NCI-H1694 (cell line): ENCODE measurements around the gene NGFR.
"Not testable (repeated sequence)": the region's sequence is repeated elsewhere in the genome, so short reads cannot be mapped to it uniquely, and the experiment has no call there.

Source experiments
- DNase-seq: peaks from one replicate; lab custom pipeline; 2025; lab: John Stamatoyannopoulos, UW

NGFR gene

GRCh38 chr17:49545806-49546545 lies 50.9 kb downstream of the NGFR start:
- DNase-seq = no peak

DNA sequence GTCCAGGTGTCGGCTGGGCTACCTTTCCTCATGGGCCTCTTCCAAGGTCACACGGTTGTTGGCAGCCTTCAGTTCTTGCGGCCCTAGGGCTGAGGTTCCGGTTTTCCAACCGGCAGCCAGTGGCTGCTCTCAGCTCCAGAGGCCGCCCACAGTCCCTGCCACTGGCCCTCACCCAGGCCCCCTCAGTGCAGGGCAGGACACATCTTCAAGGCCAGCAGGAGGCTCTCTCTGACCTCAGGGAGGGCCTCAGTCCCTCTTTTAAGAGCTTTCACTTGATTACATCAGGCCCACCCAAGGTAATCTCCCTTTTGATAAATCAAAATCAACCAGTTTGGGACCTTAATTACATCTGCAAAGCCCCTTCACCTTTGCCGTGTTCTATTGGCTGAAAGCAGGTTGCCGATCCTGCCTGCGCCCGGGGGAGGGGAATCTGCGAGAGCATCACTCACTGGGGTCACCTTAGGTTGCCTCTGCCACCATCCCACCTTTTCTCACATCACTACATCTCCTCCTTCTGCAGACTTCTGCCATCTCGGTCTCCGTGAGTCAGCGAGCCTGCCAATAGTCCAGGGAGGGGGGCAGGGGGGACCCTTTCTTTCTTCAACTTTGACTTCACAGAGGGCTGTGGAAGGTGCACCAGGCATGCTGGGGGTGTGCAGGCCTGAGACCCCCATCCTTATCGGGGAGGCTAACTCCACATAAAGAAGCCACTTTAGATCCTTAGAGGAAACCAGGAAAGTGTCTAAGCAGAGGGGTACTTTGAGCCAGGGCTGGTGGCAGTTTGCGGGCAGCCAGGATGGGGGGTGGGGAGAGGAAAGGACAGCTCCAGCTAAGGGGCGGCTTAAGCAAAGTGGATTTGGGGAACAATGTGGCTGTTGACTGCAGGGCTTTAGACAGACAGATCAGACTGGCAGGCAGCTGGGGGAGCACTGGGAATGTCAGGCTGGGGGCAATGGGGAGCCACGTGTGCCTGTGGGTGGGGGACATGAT lies 51.7 kb downstream of the NGFR start:
- DNase-seq = no peak

- no peak for DNase-seq
Measured at GRCh38 chr17:49547566-49547965, 52.5 kb downstream of the NGFR start.

GRCh38 chr17:49548051-49548505 lies 53.0 kb downstream of the NGFR start:
- no peak for DNase-seq

DNA sequence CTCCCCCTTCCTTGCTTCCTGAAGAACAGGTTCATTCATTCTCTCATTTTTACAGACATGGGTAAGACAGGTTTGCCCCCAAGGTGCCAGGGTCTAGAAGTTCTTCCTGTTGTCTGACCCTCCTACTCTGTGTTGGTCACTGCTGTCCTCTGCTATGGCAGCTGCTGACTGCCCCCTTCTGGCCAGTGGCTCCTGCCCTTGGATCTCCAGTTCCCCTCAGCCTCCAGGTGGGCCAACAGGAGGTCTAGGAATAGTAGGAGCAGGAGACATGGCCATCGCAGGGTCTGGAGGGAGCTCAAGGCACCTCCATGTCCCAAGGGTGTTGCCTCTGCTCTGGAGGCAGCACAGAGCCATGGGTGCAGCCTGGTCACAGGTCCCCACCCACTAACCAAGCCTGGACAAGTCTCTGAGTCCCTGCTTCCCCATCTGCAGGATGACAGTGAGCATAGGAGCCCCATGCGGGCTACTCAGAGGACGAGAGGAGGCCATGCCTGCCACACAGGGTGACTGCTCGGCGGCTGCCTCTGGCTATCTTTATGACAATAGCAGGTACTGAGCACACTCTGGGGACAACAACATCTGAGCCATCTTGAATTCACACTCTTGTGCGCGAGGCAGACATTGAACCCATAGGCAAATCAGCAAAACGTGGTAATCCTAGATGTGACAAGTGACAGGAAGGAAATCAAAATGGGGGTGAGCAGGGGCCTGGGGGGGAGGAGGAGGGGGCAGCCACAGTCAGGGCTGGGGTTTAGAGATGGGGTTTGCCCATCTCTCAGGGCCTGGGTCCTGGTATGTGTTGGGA lies 53.6 kb downstream of the NGFR start:
- no peak for DNase-seq

GRCh38 chr17:49549311-49549605 lies 54.2 kb downstream of the NGFR start:
- DNase-seq = no peak

GRCh38 chr17:49549691-49550678 lies 54.9 kb downstream of the NGFR start:
- no peak for DNase-seq

DNA sequence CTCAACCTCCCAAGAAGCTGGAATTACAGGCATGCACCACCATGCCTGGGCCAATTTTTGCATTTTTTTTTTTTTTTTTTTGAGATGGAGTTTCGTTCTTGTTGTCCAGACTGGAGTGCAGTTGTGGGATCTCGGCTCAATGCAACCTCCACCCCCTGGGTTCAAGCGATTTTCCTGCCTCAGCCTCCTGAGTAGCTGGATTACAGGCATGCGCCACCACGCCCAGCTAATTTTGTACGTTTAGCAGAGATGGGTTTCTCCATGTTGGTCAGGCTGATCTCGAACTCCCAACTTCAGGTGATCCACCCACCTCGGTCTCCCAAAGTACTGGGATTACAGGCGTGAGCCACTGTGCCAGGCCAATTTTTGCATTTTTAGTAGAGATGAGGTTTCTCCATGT lies 55.7 kb downstream of the NGFR start:
- DNase-seq = not testable (repeated sequence)

GRCh38 chr17:49551221-49552069 lies 56.4 kb downstream of the NGFR start:
- DNase-seq = no peak

DNA sequence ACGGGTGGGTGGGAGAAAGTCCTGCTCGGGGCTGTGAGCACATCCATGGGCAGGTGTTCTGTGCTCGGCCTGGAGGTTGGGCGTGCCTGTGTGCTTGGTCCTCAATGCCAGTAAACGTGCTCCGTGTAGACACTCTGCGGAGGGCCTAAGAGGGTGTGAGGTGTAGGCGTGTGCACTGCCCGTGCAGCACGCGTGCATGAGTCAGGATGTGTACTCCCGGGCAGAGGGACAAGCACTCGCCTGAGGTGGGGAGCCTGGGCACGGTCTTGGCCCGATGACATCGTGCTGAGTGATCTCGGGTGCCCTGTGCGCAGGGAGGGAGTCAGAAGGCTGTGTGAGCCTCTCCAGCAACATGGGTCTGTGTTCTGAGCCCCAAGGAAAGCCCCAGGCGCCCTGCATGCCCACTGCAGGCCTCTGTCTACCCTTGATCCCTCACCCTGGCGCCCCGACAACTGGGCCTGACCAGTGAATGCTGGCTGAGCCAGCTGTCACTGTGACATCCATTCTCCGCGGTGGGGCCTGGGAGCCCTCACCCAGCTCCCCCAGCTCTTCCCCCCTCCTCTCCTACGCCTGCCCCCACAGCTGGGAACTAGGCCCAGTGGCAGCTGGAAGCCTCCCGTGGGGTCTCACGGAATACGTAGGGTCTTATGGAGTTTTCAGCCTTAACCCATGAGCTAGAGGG lies 57.1 kb downstream of the NGFR start:
- DNase-seq = no peak

DNA sequence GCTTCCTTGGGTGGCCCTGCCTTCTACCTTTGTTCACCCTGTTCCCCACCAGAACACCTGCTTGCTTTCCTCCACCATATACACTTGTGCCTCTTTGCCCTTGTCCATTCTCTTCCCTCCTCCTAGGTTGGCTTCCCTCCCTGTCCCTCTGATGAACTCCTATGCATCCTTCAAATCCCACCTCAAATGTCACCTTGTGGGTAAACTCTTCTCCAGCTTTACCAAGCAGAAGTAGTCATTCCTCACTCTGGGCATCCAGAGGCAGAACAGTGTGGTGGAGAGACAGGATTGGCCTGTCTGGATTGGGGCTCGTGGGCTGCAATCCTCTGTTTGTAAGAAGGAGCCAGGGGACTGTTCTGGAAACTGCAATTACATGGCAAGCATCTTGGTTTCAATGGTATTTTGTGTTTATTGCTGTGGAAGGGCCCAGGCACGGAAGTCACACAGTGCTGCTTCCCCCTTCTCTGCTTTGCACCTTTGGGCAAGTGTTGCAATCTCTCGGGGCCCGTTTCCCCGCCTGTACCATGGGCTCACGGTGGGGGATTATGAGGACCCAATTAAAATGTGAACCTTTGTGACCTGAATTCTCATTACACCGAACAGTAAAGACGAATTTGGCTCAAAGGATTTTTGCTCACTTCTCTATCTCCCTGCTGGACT lies 58.7 kb downstream of the NGFR start:
- no peak for DNase-seq

DNA sequence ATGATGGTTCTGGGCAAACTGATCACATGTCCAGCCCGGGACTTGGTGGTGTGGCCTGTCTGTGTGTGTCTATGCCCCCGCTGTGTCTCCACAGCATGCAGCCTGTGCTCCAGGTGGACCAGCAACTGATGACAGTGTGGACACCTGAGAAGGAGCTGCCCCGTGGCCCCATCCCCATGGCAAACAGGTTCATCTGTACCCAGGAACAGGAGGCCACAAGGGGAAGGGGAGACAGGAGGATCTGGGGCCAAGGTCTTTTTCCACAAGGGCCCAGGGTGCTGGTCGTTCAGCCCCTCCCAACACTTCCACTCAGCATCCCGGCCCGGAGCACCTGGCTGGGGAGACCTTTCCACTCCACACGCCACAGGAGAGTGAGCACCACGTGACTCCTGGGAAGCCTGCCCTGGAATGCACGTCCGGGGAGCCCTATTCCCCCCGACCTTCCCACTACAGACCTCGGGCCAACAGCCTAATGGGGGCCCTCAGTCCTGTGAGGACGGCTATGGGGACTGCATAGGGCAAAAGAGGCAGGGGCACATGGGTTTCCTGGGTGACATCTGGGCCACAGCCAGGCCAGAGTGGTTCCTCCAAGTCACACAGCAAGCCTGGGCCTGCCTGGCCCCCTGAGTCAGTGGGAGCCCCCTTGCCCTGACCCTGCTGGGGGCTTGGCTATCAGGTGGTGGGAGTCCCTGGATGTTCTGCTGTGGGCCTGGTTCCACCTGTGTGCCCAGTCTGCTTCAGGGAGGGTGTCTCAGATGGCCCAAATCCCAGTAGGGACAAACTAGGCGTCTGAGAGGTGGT lies 59.8 kb downstream of the NGFR start:
- no peak for DNase-seq

- DNase-seq = no peak
Measured at GRCh38 chr17:49555495-49556222, 60.6 kb downstream of the NGFR start.

- peak; percentile 74 for DNase-seq
Measured at GRCh38 chr17:49556223-49556943, 61.3 kb downstream of the NGFR start.

DNA sequence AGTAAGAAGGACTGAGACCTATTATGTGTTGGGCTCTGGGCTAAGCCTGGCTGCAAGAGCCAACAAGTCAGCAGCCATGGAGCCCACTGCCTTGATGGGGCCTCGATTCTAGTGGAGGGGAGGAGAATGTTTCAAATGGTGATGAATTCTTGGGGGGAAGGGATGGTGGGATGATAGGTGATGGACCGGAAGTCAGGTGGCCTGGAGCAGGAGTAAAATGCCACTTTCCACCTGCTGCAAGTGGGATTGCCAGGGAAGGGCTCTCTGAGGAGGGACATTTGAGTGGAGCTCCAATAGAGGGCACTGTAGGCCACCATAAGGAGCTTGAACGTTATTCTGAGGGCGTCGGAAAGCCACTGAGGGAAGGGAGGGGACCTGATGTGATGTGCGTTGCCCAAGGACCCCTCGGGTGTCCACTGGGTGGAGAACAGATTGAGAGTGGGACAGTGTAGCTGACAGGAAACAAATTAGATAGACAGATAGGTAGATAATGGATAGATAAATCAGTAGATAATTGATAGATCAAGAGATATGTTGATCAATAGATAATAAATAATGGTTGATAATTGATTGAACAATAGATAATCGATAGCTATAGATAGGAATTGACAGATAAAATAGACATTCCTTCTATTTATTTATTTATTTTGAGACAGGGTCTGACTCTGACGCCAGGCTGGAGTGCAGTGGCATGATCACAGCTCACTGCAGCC lies 62.4 kb downstream of the NGFR start:
- DNase-seq = peak; percentile 61
